H9 (cell line): ENCODE results near the gene NPHS2. TPM values are rescaled to one million over a fixed set of nuclear protein-coding genes. Genes with fewer than 3 reads are reported as not detected.

Source experiments
- DNase-seq: peaks from one replicate; pipeline ENCODE4 v3.0.0-alpha.2; 2017
- H2AFZ ChIP-seq: one replicate; pipeline ENCODE4 v1.6.1; 2013; ENCODE audit warnings: mild to moderate bottlenecking, low read length, control low read depth, moderate library complexity
- H2AK5ac ChIP-seq: 2 replicates; pipeline ENCODE4 v1.6.1; 2013; ENCODE audit warnings: low read length, control low read depth, mixed read lengths; ENCODE audit not compliant: insufficient read length
- H2BK120ac ChIP-seq: one replicate; pipeline ENCODE4 v1.6.1; 2013; ENCODE audit warnings: low read depth, mild to moderate bottlenecking, low read length, control low read depth, inconsistent platforms; ENCODE audit not compliant: poor library complexity, severe bottlenecking
- H2BK12ac ChIP-seq: 2 replicates; pipeline ENCODE4 v1.6.1; 2013; ENCODE audit warnings: low read length, control low read depth, mixed read lengths, low read depth; ENCODE audit not compliant: insufficient read length
- H2BK15ac ChIP-seq: 2 replicates; pipeline ENCODE4 v1.6.1; 2013; ENCODE audit warnings: low read depth, low read length, control low read depth
- H2BK20ac ChIP-seq: one replicate; pipeline ENCODE4 v1.6.1; 2013; ENCODE audit warnings: low read depth, mild to moderate bottlenecking, low read length, control low read depth, inconsistent platforms; ENCODE audit not compliant: poor library complexity, severe bottlenecking
- H2BK5ac ChIP-seq: 2 replicates; pipeline ENCODE4 v1.6.1; 2013; ENCODE audit warnings: low read length, control low read depth, mixed read lengths; ENCODE audit not compliant: insufficient read length
- H3K14ac ChIP-seq: 2 replicates; pipeline ENCODE4 v1.6.1; 2013; ENCODE audit warnings: low read length, control low read depth; ENCODE audit not compliant: insufficient read depth
- H3K18ac ChIP-seq: 2 replicates; pipeline ENCODE4 v1.6.1; 2013; ENCODE audit warnings: low read depth, mild to moderate bottlenecking, mixed read lengths, low read length, control low read depth; ENCODE audit not compliant: insufficient read length
- H3K23ac ChIP-seq: 2 replicates; pipeline ENCODE4 v1.6.1; 2013; ENCODE audit warnings: low read length, control low read depth, mixed read lengths, low read depth; ENCODE audit not compliant: insufficient read length
- H3K23me2 ChIP-seq: 2 replicates; pipeline ENCODE4 v1.6.1; 2013; ENCODE audit warnings: low read depth, mild to moderate bottlenecking, mixed read lengths, low read length, control low read depth; ENCODE audit not compliant: insufficient read length, poor library complexity, severe bottlenecking
- H3K27ac ChIP-seq: 2 replicates; pipeline ENCODE4 v1.5.1; 2013; ENCODE audit warnings: low read length, control low read depth, mixed read lengths, low read depth; ENCODE audit not compliant: insufficient read length
- H3K27me3 ChIP-seq: 2 replicates; pipeline ENCODE4 v1.6.1; 2013; ENCODE audit warnings: low read length, control low read depth, inconsistent platforms; ENCODE audit not compliant: insufficient read depth
- H3K4ac ChIP-seq: 2 replicates; pipeline ENCODE4 v1.6.1; 2013; ENCODE audit warnings: low read depth, mild to moderate bottlenecking, control low read depth, inconsistent platforms, low read length, moderate library complexity
- H3K4me1 ChIP-seq: 2 replicates; pipeline ENCODE4 v1.6.1; 2013; ENCODE audit warnings: low read length, control low read depth, inconsistent platforms; ENCODE audit not compliant: insufficient read depth
- H3K4me2 ChIP-seq: 2 replicates; pipeline ENCODE4 v1.6.1; 2013; ENCODE audit warnings: low read length, control low read depth, mixed read lengths; ENCODE audit not compliant: insufficient read length, insufficient read depth
- H3K56ac ChIP-seq: 2 replicates; pipeline ENCODE4 v1.6.1; 2013; ENCODE audit warnings: low read depth, mild to moderate bottlenecking, mixed read lengths, low read length, control low read depth; ENCODE audit not compliant: insufficient read length
- H3K79me1 ChIP-seq: 2 replicates; pipeline ENCODE4 v1.6.1; 2013; ENCODE audit warnings: low read depth, mild to moderate bottlenecking, moderate library complexity, low read length, control low read depth, inconsistent platforms; ENCODE audit not compliant: insufficient read depth, poor library complexity, severe bottlenecking
- H3K79me2 ChIP-seq: 2 replicates; pipeline ENCODE4 v1.6.1; 2013; ENCODE audit warnings: low read length, control low read depth, inconsistent platforms; ENCODE audit not compliant: insufficient read depth
- H3K9ac ChIP-seq: 2 replicates; pipeline ENCODE4 v1.6.1; 2013; ENCODE audit warnings: low read length, control low read depth, mixed read lengths; ENCODE audit not compliant: insufficient read length; ENCODE audit errors: extremely low read depth
- H3K9me3 ChIP-seq: one replicate; pipeline ENCODE4 v1.6.1; 2013; ENCODE audit warnings: low read depth, low read length, inconsistent platforms; ENCODE audit not compliant: control insufficient read depth
- H3T11ph ChIP-seq: one replicate; pipeline ENCODE4 v1.6.1; 2013; ENCODE audit warnings: mild to moderate bottlenecking, low read length, control low read depth, inconsistent platforms
- H4K20me1 ChIP-seq: one replicate; pipeline ENCODE4 v1.6.1; 2013; ENCODE audit not compliant: control insufficient read depth, insufficient read length, insufficient read depth
- H4K5ac ChIP-seq: 2 replicates; pipeline ENCODE4 v1.6.1; 2013; ENCODE audit warnings: low read depth, mild to moderate bottlenecking, mixed read lengths, low read length, control low read depth; ENCODE audit not compliant: insufficient read length
- H4K8ac ChIP-seq: replicated peaks from 2 replicates; pipeline ENCODE4 v1.6.1; 2013; ENCODE audit warnings: low read length, control low read depth, mixed read lengths, low read depth; ENCODE audit not compliant: insufficient read length
- H4K91ac ChIP-seq: 2 replicates; pipeline ENCODE4 v1.6.1; 2013; ENCODE audit warnings: low read depth, mild to moderate bottlenecking, moderate library complexity, mixed read lengths, low read length, control low read depth; ENCODE audit not compliant: insufficient read length
- H3K27ac Mint-ChIP-seq, 3 experiments: 2 replicates in 2 of 3; 3 replicates in 1 of 3; pipeline ENCODE4 v1.8.0; 2020 to 2021; ENCODE audit warnings: mixed read lengths in 3 of 3, mild to moderate bottlenecking in 1 of 3, moderate library complexity in 1 of 3
- H3K27me3 Mint-ChIP-seq: 2 replicates; pipeline ENCODE4 v1.8.0; 2021; ENCODE audit warnings: low read depth, mild to moderate bottlenecking, moderate library complexity, mixed read lengths
- H3K36me3 Mint-ChIP-seq, 3 experiments: 2 replicates in 2 of 3; 3 replicates in 1 of 3; pipeline ENCODE4 v1.8.0; 2020 to 2021; ENCODE audit warnings: low read depth in 3 of 3, mixed read lengths in 3 of 3; ENCODE audit not compliant: insufficient read depth in 1 of 3
- H3K4me1 Mint-ChIP-seq, 2 experiments: 2 replicates each; pipeline ENCODE4 v1.8.0; 2020; ENCODE audit warnings: mixed read lengths in 2 of 2
- H3K4me3 Mint-ChIP-seq, 2 experiments: 2 replicates in 1 of 2; 3 replicates in 1 of 2; pipeline ENCODE4 v1.8.0; 2020 to 2021; ENCODE audit warnings: mild to moderate bottlenecking in 2 of 2, mixed read lengths in 2 of 2, moderate library complexity in 1 of 2
- H3K9me3 Mint-ChIP-seq, 2 experiments: 2 replicates in 1 of 2; 3 replicates in 1 of 2; pipeline ENCODE4 v1.8.0; 2020; ENCODE audit warnings: mild to moderate bottlenecking in 2 of 2, mixed read lengths in 2 of 2, moderate library complexity in 1 of 2
- CTCF ChIP-seq: fragments of 200-600 bp; sonication (generic); conservative IDR thresholded peaks from 3 replicates; pipeline ENCODE4 v1.8.0; 2021; ENCODE audit warnings: antibody characterized with exemption, mild to moderate bottlenecking
- WGBS: extraction: QIAGEN DNeasy Blood & Tissue Kit; methylation state at CpG from one replicate; pipeline ENCODE4 v1.1.7; 2013; ENCODE audit warnings: missing lambda C conversion rate, low lambda C conversion rate, mixed read lengths; ENCODE audit not compliant: insufficient read length; ENCODE audit errors: extremely low coverage; 5-methylcytosine and 5-hydroxymethylcytosine counted together
- total RNA-seq: library from RNA; stranded (reverse); gene quantifications from 2 replicates; pipeline ENCODE4 v1.2.1, GENCODE V29; 2021

The NPHS2 gene
- total RNA-seq, 1 experiment from 2014 or later = not detected

DNA sequence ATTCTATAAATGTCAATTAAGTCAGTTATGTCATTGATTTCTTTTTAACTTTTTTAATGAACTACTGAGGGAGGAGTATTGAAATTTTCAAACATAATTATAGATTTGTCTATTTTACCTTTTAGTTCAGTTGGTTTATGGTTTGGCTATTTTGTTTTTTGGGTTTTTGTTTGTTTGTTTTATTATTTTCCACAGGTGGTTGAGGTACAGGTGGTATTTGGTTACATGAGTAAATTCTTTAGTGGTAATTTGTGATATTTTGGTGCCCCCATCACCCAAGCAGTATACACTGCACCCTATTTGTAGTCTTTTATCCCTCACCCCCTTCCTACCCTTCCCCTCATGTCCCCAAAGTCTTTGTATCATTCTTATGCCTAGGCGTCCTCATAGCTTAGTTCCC is 25.3 kb upstream of the NPHS2 start:
- no peaks in the 10 kb centered on the region for H3K4me1 Mint-ChIP-seq
- Histone ChIP-seq H3K9ac (no peak overlapping the region), H4K8ac (no peak overlapping the region), H4K20me1 (no peaks in the 10 kb centered on the region), H3K4ac (no peak overlapping the region), H2BK12ac (no peak overlapping the region), H3T11ph (no peak overlapping the region), H3K9me3 (no peaks in the 10 kb centered on the region), H3K23me2 (no peaks in the 10 kb centered on the region), H2BK15ac (no peak overlapping the region), H3K27me3 (no peaks in the 10 kb centered on the region), H3K79me2 (no peaks in the 10 kb centered on the region), H3K27ac (no peak overlapping the region), H3K4me2 (no peak overlapping the region), H2BK120ac (no peak overlapping the region), H2BK5ac (no peak overlapping the region), H3K14ac (no peak overlapping the region), H4K91ac (no peak overlapping the region), H3K56ac (no peak overlapping the region), H3K23ac (no peak overlapping the region), H2BK20ac (no peak overlapping the region), H4K5ac (no peak overlapping the region), H3K18ac (no peak overlapping the region), H2AK5ac (no peak overlapping the region), H2AFZ (no peak overlapping the region), H3K79me1 (no peaks in the 10 kb centered on the region), H3K4me1 (no peaks in the 10 kb centered on the region)
- peaks cover 5 to 12% of the 10 kb centered on the region in 2 experiments; a peak in 3 of 5 replicates for H3K9me3 Mint-ChIP-seq
- H3K4me3 Mint-ChIP-seq = no peak overlapping the region
- no CpG with 5 or more reads among the region's 1 CpG for WGBS
- TF ChIP-seq CTCF = no peak
- DNase-seq = no peak
- H3K27ac Mint-ChIP-seq = no peak overlapping the region
- peaks cover 2 to 10% (median 5%) of the 10 kb centered on the region in 3 experiments; a peak in 5 of 7 replicates for H3K36me3 Mint-ChIP-seq
- no peaks in the 10 kb centered on the region for H3K27me3 Mint-ChIP-seq
